Stimulated activated CD8-positive, alpha-beta memory T cell treated with anti-CD3 and anti-CD28 coated beads, Interleukin-4, amount 100 ng/mL, for 4 hours (primary cell): ENCODE data around the gene DNMBP.
"Not testable (repeated sequence)": the region's sequence is repeated elsewhere in the genome, so short reads cannot be mapped to it uniquely, and the experiment has no call there.

Source experiments
- DNase-seq, 2 donors: peaks; one replicate each; pipeline ENCODE4 v3.0.0-alpha.2; 2020; ENCODE audit warnings: low read depth in 2 of 2, low spot score in 1 of 2

Gene DNMBP

DNA sequence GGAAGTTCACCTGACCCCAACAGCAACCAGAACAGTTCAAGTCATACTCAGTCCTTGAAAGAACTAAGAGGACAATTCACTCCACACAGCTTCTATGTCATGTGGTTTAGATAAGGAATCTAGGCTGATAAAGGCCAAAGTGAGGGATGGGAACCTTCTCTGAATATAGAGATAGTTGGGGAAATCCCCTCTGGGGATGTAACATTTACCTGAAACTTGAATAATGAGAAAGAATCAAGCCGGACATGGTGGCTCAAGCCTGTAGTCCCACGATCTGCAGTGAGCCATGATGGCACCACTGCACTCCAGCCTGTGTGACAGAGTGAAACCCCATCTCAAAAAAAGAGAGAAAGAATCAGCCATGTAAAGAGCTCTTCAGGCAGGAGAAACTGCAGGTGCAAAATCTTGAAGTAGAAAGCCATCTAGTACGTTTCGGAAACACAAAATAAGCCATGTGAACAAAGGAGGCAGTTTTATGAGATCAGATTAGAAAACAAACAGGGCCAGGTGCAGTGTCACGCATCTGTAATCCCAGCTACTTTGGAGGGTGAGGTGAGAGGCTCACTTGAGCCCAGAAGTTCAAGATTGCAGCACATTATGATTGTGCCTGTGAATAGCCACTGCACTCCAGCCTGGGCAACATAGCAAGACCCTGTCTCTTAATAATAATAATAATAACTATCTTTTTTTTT is 4.5 kb upstream of the DNMBP start:
- DNase-seq: no peak

- no peak for DNase-seq
These were observed 3.9 kb upstream of the DNMBP start for GRCh38 chr10:100013621-100014020.

GRCh38 chr10:100011906-100012305 is 2.2 kb upstream of the DNMBP start:
- not testable (repeated sequence) for DNase-seq

DNA sequence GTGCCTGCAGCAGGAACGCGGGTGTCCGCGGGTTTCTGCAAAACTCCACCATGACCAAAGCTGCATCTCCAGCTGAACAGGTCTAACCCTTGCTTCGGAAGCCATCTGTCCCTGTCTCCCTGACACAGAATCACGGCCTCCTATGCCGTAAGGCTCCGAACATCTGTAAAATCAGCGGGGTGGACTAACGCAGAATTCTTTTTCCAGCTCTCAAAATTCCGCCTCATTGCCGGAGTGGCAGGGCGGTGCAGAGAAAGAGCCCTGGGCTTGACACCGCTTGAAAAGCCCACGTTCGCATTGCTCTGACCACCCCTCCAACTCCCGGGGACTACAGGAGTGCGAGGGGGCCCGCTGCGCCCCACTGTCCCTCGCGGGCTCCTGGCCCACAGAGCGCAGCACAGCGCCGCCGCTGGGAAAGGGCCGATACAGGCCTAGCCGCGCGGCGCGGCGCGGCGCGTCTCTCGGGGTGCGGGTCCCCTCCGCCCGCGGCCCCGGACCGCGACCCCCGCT is 409 bp downstream of the DNMBP start:
- DNase-seq: peak in 1 of 2 donors; percentile 3

DNA sequence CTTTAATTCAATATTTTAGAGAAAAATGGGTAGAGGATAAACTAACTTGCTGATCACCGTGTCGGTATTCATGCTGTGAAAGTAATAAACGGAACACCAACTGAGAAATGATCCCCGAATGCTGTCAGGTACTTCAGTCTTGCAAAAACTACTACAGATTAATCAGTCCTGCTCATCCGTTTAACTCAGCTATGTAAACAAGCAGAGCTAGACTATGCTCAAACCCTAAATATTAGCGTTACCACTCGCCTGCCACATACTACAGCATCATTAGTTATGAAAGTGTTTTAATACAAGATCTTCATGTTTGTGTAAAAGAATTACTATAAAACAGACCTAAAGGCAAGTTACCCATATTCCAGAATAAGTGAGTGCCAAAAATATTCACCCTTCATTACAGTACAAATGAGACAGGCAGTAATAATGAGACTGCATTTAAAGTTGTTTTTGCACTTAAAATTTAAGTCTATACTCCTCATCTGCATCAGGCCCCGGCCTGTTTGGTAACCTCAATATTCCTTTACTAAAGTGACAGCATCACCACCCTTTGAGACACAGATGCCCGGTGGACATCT is 952 bp downstream of the DNMBP start:
- DNase-seq: no peak

DNA sequence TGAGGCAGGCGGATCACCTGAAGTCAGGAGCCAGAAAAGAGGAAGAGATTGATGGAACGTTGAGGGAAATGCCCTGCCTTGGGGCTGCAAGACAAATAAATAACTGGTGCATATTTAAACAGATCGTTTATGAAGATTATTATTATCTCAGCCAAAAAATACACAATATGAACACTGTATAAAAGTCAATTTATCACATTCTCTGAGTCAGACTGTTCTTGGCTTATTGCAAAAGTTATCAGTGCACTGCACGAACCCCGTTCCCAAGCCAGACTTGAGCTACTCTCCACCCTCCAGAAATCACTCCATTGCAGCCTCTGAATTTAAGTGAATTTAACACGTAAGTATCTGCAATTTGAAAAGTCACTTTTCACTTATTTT is 1.6 kb downstream of the DNMBP start:
- DNase-seq: no peak

DNA sequence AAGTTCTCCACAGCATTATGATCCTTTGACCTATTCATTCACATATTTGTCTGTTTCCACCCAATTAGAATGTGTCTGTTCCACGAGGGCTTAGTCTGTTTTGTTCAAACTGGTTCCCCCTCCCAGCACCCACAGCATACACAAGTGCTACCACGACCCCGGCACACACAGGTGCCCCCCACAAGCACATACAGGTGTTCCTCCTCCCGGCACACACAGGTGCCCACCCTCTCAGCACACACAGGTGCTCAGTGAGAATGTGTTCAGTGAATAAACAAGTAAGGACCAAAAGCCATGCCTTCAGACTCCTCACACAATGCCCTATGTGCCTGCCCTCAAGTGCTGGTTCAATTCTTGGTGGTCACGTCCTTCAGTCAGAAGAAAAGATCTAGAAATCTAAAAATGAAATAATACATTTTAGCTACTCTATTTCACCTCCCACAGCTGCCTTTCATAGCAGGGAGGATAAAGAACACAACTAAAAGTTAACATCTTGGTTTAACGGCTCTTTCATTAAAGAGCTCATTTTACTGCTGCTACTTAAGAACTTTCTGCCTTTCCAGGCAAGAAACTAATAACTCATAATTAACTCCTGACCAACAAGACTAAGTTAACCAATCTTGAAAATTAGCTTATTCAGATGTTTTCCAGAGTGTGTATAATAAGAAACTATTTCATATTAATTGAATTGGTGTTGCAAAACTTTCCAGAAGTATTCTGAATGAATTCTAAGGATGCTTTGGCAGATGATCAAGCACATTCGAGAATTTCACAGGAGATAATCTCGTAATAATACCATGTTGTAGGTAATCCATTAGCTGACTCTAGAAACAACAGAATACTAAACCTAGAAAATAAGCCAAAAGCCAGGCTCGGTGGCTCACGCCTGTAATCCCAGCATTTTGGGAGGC is 2.3 kb downstream of the DNMBP start:
- no peak for DNase-seq

DNA sequence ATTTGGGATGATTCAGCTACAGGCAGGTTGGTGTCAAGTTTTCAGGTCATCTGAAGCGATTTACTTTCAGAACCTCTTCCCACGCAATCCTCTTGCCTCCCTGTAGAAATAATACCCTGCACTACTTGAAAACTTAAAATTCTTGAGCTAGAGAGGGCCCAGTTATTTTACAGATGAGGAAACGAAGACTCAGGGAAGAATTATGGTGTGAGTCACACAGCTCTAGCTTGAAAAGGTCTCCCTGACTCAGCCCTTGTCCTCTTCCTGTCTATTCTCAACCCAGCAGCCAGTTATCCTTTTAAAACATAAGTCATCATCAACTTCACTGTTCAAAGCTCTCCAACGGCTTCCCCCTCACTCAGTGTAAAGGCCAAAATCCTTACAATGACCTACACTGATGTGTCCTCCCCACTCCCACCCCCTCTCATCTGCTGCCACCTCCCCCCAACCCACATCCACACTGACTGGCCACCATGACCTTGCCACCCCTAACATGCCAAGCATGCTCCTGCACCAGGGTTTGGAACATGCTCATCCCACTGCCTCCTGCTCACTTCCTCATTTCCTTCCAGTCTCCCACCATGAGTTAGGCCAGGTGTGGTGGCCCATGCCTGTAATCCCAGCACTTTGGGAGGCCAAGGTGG is 3.4 kb downstream of the DNMBP start:
- DNase-seq: no peak

DNA sequence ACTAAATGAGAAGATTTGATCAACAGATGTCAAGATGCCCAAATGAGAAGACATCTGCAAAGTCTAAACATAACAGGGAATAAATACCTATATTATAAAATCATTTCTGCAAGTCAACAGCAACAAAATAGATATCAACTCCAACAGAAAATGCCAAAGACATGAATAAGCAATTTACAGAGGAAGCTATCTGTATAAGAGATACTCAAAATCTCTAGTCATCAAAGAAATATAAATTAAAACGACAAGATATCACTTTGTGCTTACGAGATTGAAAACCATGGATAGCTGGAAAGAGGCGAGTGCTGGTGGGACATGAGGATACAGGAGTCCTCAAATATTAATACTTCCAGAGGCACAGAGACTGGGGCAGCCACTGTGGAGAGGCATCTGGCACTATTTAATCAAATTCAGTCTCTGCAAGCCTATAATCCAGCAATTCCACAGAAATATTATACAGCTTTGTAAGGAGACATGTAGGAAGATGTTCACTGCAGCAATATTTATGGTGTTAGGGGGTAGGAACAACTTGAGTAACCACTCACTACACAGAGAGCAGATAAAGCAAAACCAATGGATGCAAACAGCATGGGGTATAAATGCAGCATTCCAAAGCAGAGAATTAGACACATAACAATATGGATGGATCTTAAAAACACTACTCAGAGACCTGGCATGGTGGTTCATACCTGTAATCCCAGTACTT is 4.8 kb downstream of the DNMBP start:
- DNase-seq: no peak

- DNase-seq: no peak
These were observed 9.6 kb downstream of the DNMBP start for GRCh38 chr10:100000109-100000644.

DNA sequence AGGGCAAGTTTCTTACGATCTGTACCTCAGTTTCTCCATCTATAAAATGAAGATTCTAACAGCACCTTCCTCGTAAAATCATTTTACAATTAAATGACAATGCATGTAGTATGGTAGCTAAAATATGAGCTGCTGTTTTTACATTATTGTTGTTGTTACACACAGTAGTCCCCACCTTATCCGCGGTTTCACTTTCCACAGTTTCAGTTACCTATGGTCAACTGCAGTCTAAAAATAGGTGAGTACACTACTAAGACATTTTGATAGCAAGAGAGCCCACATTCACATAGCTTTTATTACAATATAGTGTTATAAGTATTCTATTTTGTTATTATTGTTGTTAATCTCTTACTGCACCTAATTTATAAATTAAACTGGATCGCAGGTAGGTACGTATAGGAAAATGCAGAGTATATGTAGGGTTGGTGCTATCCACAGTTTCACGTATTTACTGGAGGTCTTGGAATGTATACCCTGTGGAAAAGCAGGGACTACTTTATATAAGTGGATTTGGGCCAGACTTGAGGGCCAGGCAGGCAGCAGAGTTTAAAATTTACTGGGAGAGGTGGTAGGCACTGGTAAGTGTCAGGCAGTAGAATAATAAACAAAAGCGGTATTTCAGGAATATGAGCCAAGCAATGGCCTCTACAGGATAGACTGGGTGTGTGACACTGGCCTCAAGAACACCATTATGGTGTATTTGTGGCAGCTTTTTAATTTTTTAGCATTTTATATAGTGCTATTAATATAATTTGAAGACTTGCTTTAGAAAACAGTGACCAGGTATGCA is 10.2 kb downstream of the DNMBP start:
- DNase-seq: no peak

DNA sequence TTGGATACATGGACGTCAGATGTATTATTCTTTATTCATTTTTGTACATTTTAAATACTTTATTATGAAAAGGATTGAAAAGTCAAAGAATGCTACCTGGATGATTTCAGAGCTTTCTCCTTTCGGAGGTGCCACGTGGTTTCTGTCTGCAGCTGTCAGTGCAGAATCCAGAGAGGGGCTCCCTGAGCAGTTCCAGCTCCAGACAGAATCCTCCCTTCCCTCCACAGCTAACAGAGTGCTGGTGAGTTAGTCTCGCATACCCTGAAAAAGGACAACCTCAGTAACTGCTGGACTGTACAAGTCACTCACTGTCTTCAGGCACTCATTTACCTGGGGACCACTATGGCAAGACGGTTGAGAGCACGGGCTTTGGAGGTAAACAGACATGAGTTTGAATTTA is 10.9 kb downstream of the DNMBP start:
- DNase-seq: no peak

GRCh38 chr10:99996671-99997648 is 12.8 kb downstream of the DNMBP start:
- DNase-seq: no peak

- no peak for DNase-seq
These were observed 14.0 kb downstream of the DNMBP start for GRCh38 chr10:99995713-99996112.

DNA sequence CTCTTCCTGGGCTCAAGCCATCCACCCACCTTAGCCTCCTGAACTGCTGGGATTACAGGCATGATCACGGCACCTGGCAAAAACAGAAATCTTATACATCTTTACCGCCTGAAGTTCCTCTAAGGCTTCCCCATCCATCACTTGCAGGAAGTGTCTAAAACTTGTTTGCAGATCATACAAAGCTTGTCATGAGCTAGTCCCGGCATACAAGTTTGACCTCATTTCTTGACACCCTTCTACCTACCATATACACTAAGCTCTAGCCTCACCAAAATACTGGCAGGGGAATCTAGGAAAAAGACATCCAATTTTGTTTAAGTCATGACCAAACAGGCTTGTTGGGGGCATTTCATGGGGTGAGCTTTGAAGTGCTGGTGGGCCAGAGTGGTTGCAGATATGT is 14.5 kb downstream of the DNMBP start:
- DNase-seq: no peak

- no peak for DNase-seq
These were observed 14.9 kb downstream of the DNMBP start for GRCh38 chr10:99994801-99995200.

DNA sequence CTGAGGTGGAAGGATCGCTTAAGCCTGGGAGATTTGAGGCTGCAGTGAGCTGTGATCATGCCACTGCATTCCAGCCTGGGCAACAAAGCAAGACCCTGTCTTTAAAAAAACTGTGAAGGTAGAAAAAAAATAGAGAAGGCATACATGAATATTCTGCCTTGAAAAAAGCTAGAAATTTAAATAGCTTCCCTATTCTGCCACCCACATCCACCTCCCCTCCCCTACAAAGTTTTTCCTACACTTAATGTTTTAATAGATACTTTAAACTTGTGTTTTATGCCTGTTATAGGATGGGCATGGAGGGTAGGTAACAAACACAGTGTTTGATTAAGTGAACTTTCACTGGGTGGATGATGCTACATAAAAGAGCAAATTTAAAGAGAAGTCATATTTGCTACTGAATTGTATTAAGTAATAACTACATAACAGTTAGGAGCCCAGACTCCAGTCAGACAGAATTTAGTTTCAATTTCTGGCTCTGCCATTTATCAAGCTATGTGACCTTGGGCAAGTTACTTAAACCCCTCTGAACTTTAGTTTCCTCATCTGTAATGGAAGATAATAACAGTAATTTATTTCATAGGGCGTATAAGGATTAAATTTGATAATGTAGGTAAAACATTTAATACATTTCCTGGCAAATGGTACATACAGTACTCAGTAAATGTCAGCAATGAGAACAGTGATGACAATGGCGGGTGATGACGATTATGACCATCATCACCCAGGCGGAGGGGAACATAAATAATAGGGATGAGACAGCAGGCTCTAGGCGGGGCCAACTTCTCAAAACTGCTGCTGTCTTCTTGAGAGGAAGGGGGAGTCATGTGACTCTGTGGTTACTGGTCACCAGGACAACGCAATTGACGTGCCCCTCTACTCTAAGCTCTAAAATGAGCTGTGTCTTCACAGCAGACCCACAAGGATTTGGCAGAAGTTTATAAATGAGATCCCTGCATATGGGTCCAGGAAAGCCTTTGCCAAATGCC is 15.8 kb downstream of the DNMBP start:
- DNase-seq: peak in 1 of 2 donors; percentile 50
